Esophagus squamous epithelium (tissue), 5 donors: Measurements from ENCODE around the gene RNF112. TPM values are rescaled to one million over a fixed set of nuclear protein-coding genes. Genes with fewer than 3 reads are reported as not detected.

Experiments used
- DNase-seq: peaks from one replicate; lab custom pipeline; 2025; lab: John Stamatoyannopoulos, UW
- H3K27ac ChIP-seq, 4 donors: fragments of 200-600 bp; sonication (generic); one replicate each; pipeline ENCODE4 v1.5.1; 2016 to 2019; ENCODE audit warnings: mild to moderate bottlenecking in 1 of 4
- H3K27me3 ChIP-seq, 4 donors: fragments of 200-600 bp; sonication (generic); 1 replicate in 3 of 4; 2 replicates in 1 of 4; pipeline versions ENCODE4 v1.5.1 to v1.6.0; 2017 to 2021; ENCODE audit warnings: antibody characterized with exemption in 1 of 4
- H3K36me3 ChIP-seq, 3 donors: fragments of 200-600 bp; sonication (generic); one replicate each; pipeline ENCODE4 v1.5.1; 2016 to 2019
- H3K4me1 ChIP-seq, 3 donors: fragments of 200-600 bp; sonication (generic); one replicate each; pipeline ENCODE4 v1.5.1; 2017 to 2019
- H3K4me3 ChIP-seq, 4 donors: fragments of 200-600 bp; sonication (generic); 1 replicate in 3 of 4; 2 replicates in 1 of 4; pipeline ENCODE4 v1.5.1; 2016 to 2019; ENCODE audit warnings: mild to moderate bottlenecking in 2 of 4, moderate library complexity in 1 of 4
- H3K9me3 ChIP-seq, 3 donors: fragments of 200-600 bp; sonication (generic); one replicate each; pipeline ENCODE4 v1.5.1; 2016 to 2019
- POLR2A ChIP-seq, 4 donors: fragments of 450-650 bp; IDR thresholded peaks; one replicate each; pipeline ENCODE4 v1.6.1; 2017; ENCODE audit warnings: antibody characterized with exemption in 4 of 4, mild to moderate bottlenecking in 4 of 4, moderate library complexity in 3 of 4
- WGBS, 2 donors: methylation state at CpG; one replicate each; pipeline ENCODE4 v1.1.5; 2018; 5-methylcytosine and 5-hydroxymethylcytosine counted together
- intact Hi-C: fragments of 100-400 bp; cut with DNase I; formaldehyde crosslinking; loops from one replicate; pipeline ENCODE4 v1.15.0; 2022
- total RNA-seq, 4 donors: library from RNA; depleted of rRNA; stranded (reverse); fragments of >200 nt; gene quantifications; one replicate each; pipeline ENCODE4 v1.1.0, GENCODE V29; 2016
- TF ChIP-seq, protein P1 (sequence below), 6 experiments: fragments of 450-650 bp in 4 of 6; fragments of 200-600 bp in 2 of 6; sonication (generic) in 2 of 6; IDR thresholded peaks; one replicate each; pipeline ENCODE4 v1.5.1; 2016 to 2019; ENCODE audit warnings: antibody characterized with exemption in 6 of 6, mild to moderate bottlenecking in 4 of 6, moderate library complexity in 4 of 6
- donor health status: DM: yes; HTN: yes; CAD: no.

Gene RNF112
- total RNA-seq, 4 donors from 2014 or later: 0.45 to 1.5 (median 0.92) TPM; not detected in 1

DNA sequence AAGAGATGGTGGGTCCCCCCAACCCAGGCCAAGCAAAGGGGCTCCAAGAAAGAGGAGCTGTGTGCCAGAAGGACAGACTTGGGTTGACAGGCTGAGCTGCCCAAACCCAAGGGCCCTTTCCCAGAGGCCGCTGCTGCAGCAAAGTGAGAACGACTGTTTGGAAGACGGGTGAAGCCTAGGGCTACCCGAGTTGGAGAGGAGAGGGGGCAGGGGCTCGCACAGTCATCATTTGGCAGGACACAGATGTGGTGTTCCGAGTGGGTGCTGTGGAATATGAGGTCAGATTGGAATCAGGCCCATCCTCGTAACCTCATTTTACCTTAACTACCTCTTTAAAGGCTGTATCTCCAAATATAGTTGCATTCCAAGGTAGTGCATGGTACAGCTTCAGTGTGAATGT is 18.7 kb upstream of the RNF112 start:
- no peak for TF ChIP-seq POLR2A (IDR thresholded peaks at IDR 0.05)
- TF ChIP-seq, protein P1, sequence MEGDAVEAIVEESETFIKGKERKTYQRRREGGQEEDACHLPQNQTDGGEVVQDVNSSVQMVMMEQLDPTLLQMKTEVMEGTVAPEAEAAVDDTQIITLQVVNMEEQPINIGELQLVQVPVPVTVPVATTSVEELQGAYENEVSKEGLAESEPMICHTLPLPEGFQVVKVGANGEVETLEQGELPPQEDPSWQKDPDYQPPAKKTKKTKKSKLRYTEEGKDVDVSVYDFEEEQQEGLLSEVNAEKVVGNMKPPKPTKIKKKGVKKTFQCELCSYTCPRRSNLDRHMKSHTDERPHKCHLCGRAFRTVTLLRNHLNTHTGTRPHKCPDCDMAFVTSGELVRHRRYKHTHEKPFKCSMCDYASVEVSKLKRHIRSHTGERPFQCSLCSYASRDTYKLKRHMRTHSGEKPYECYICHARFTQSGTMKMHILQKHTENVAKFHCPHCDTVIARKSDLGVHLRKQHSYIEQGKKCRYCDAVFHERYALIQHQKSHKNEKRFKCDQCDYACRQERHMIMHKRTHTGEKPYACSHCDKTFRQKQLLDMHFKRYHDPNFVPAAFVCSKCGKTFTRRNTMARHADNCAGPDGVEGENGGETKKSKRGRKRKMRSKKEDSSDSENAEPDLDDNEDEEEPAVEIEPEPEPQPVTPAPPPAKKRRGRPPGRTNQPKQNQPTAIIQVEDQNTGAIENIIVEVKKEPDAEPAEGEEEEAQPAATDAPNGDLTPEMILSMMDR (IDR thresholded peaks at IDR 0.05): no peak
- Histone ChIP-seq H3K4me3 (no peak overlapping the region), H3K4me1 (peaks cover 20 to 37% (median 29%) of the 10 kb centered on the region in 3 donors), H3K27ac (no peak overlapping the region), H3K36me3 (no peaks in the 10 kb centered on the region), H3K9me3 (no peaks in the 10 kb centered on the region), H3K27me3 (no peaks in the 10 kb centered on the region)
- WGBS, 2 donors: 76% methylated on average over 7 of the region's 7 CpGs
- no peak for DNase-seq
- intact Hi-C loops: no loop called here

DNA sequence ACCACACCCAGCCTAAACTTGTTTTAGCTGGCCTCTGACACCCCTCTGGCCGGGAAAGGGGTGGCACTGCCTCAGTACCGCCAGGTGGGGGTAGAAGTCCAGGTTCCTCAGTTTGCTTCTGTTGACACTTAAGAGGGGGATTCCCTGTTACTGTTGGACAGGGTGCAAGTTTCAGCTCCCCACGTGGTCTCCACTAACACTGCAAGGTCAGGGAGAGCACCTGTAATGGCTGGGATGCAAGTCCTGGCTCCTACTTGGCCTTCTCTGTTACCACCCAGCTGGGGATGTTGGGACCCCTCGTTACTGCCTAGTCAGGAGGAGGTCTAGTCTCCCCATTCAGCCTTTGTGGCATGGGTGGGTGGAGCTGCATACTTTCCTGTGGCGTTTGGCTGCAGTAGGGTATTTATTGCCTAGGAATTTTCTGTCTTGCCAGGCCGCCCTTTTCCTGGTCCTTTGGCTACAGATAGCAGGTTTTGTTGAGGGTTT is 13.4 kb upstream of the RNF112 start:
- H3K36me3 ChIP-seq: no peaks in the 10 kb centered on the region
- whole genome bisulfite sequencing, 2 donors: 25 to 45% methylated on average over 2 of the region's 6 CpGs
- H3K4me1 ChIP-seq: peaks cover 22 to 48% (median 29%) of the 10 kb centered on the region in 3 donors
- H3K9me3 ChIP-seq: no peaks in the 10 kb centered on the region
- no peak overlapping the region for H3K4me3 ChIP-seq
- DNase-seq: no peak
- intact Hi-C loops: no loop called here
- no peak for TF ChIP-seq POLR2A (IDR thresholded peaks at IDR 0.05)
- TF ChIP-seq, protein P1 (IDR thresholded peaks at IDR 0.05): peak in 5 of 6 experiments; percentile 11 to 61 (median 35)
- peak overlapping the region; percentile 11 to 87 (median 72) for H3K27ac ChIP-seq
- H3K27me3 ChIP-seq: no peaks in the 10 kb centered on the region

DNA sequence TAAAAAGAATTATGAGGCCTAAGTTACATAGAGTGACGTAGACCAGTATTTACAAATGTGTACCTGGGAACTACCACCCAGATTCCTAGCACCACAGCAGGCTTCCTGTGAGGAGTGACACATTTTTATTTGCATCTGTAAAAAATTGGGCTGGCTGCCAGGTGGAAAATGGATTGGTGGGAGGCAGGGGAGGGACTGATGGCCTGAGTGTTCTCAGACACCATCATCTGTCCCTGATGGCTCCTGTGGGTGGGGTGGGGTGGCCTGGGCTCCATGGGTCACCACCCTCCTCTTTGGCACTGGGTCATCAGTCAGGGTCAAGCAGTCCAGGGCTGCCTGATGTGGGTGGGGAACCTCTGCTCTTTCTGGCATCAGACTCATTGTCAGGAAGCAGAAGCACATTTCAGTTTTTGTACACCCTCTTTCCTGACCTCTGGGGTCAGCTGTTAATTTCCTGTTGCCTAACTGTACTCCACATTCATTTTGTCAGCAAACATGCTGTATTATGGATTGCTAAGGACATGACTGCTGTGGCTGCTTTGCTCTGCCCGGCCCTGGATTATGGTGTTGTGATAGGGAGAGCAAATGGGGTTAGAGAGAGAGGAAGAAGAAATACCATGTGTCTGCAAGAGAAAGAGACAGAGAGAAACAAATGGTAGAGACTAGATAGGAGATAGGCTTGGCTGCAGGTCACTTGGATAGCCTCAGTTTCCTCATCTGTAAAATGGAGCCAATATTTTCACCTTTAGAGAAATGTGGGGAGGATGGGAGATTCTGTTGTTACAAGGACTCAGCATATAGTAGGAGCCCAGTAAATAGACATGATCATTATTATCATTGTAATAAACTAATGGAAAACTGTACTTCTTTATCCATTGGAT is 12.5 kb upstream of the RNF112 start:
- no peaks in the 10 kb centered on the region for H3K36me3 ChIP-seq
- TF ChIP-seq POLR2A (IDR thresholded peaks at IDR 0.05): no peak
- TF ChIP-seq, protein P1 (IDR thresholded peaks at IDR 0.05): no peak
- peak overlapping the region; percentile 11 to 87 (median 72) for H3K27ac ChIP-seq
- WGBS, 2 donors: 61 to 66% methylated on average over 2 of the region's 2 CpGs
- no peak for DNase-seq
- H3K4me1 ChIP-seq: peaks cover 22 to 50% (median 29%) of the 10 kb centered on the region in 3 donors
- intact Hi-C loops: no loop called here
- H3K9me3 ChIP-seq: no peaks in the 10 kb centered on the region
- H3K27me3 ChIP-seq: no peaks in the 10 kb centered on the region
- no peak overlapping the region for H3K4me3 ChIP-seq

DNA sequence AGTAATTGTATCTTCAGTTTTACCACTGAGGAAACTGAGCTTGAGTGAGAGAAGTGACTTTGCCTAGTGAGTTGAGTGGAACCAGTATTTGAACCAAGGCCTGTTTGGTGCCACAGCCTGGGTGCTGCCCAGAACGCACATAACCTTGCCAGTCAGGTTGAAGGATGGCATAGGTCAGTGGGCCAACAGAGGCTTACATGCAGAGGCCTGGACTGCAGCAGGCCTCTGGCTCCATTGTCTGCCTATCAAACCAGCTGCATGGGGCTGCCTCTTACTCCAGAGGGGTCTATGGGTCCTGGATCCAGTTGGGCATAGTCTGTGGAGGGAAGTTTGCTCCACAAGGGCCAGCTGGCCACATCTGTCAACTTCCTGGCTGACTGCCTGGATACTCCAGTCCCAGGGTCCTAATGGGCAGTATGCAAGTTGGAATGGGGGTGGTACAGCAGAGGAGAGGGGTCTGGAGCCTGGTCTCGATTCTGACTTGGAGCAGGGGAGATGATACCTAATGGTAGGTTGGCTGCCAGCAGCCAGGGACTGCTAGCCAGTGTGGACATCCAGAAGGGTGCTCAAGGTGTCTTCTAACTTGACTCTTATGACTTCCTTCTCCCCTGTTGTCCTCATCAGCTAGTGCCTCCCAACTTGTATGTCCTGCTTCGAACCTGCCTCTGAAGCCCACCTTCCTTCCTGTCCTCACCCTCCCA is 11.1 kb upstream of the RNF112 start:
- TF ChIP-seq, protein P1 (IDR thresholded peaks at IDR 0.05): no peak
- TF ChIP-seq POLR2A (IDR thresholded peaks at IDR 0.05): no peak
- Histone ChIP-seq H3K27ac (peak overlapping the region in 1 of 4 donors; percentile 1), H3K27me3 (no peaks in the 10 kb centered on the region), H3K4me3 (no peak overlapping the region), H3K4me1 (peaks cover 22 to 50% (median 29%) of the 10 kb centered on the region in 3 donors), H3K36me3 (no peaks in the 10 kb centered on the region), H3K9me3 (no peaks in the 10 kb centered on the region)
- intact Hi-C loops: no loop called here
- DNase-seq: no peak
- 73 to 90% methylated on average over 2 to 3 of the region's 3 CpGs for WGBS, 2 donors
